Epithelial cell of proximal tubule (primary cell): ENCODE measurements around the gene PREX1. TPM values are rescaled to one million over a fixed set of nuclear protein-coding genes. Genes with fewer than 3 reads are reported as not detected.

Experiments
- DNase-seq: peaks from one replicate; pipeline ENCODE4 v3.0.0-alpha.2; 2011; ENCODE audit warnings: low read depth
- H3K4me3 ChIP-seq: 2 replicates; pipeline ENCODE4 v1.5.1; 2011; ENCODE audit warnings: low read depth, mild to moderate bottlenecking, low read length
- CTCF ChIP-seq: conservative IDR thresholded peaks from 2 replicates; pipeline ENCODE4 v1.5.1; 2012; ENCODE audit warnings: low read depth, mild to moderate bottlenecking, low read length
- total RNA-seq: library from RNA; depleted of rRNA; stranded (reverse); fragments of >200 nt; gene quantifications from 2 replicates; pipeline ENCODE4 v1.2.3, GENCODE V29; 2015

Gene PREX1
- total RNA-seq, 1 donor from 2014 or later = 4.7 TPM

- H3K4me3 ChIP-seq = no peak overlapping the region
- DNase-seq = no peak
- TF ChIP-seq CTCF = peak; percentile 81
These were observed 192.0 kb downstream of the PREX1 start for GRCh38 chr20:48635791-48636267.

- no peak for DNase-seq
- no peak overlapping the region for H3K4me3 ChIP-seq
- TF ChIP-seq CTCF = no peak
These were observed 192.4 kb downstream of the PREX1 start for GRCh38 chr20:48635361-48635760.

- DNase-seq = no peak
- no peak overlapping the region for H3K4me3 ChIP-seq
- TF ChIP-seq CTCF = no peak
These were observed 193.2 kb downstream of the PREX1 start for GRCh38 chr20:48634641-48635040.

GRCh38 chr20:48633620-48634257 lies 194.1 kb downstream of the PREX1 start:
- no peak overlapping the region for H3K4me3 ChIP-seq
- no peak for TF ChIP-seq CTCF

GRCh38 chr20:48632825-48633619 lies 194.8 kb downstream of the PREX1 start:
- TF ChIP-seq CTCF = no peak
- no peak overlapping the region for H3K4me3 ChIP-seq
- DNase-seq = no peak

More at GRCh38 chr20:48633620-48634257, 194.1 kb downstream of the PREX1 start:
- no peak for DNase-seq

- no peak for TF ChIP-seq CTCF
- DNase-seq = no peak
- H3K4me3 ChIP-seq = no peak overlapping the region
These were observed 195.6 kb downstream of the PREX1 start for GRCh38 chr20:48632017-48632824.
